GM12891 (cell line): Measurements from ENCODE around the gene TCF7L1.
"Not testable (repeated sequence)": the region's sequence is repeated elsewhere in the genome, so short reads cannot be mapped to it uniquely, and the experiment has no call there.

ENCODE experiments used
- DNase-seq: peaks from one replicate; pipeline ENCODE4 v3.0.0; 2011; ENCODE audit warnings: low spot score; ENCODE audit not compliant: insufficient read length
- FAIRE-seq: peaks from 2 replicates; lab custom pipeline; 2011; peaks lifted over from hg19 to GRCh38; lab: Jason Lieb, UNC
- PAX5 ChIP-seq: IDR thresholded peaks from 2 replicates; pipeline ENCODE4 v1.6.1; 2011; ENCODE audit warnings: low read length, moderate library complexity, mild to moderate bottlenecking; ENCODE audit not compliant: insufficient read depth, severe bottlenecking
- POLR2A ChIP-seq: IDR thresholded peaks from 2 replicates; pipeline ENCODE4 v1.6.1; 2011; ENCODE audit warnings: low read depth, low read length, control low read depth
- POLR2AphosphoS5 ChIP-seq: IDR thresholded peaks from 2 replicates; pipeline ENCODE4 v1.6.1; 2011; ENCODE audit warnings: low read depth, low read length, control low read depth
- POU2F2 ChIP-seq: IDR thresholded peaks from 2 replicates; pipeline ENCODE4 v1.6.1; 2011; ENCODE audit warnings: low read depth, mild to moderate bottlenecking, control low read depth, low read length, moderate library complexity
- SPI1 ChIP-seq: IDR thresholded peaks from 2 replicates; pipeline ENCODE4 v1.6.1; 2011; ENCODE audit warnings: low read depth, low read length, control low read depth
- TAF1 ChIP-seq: IDR thresholded peaks from 2 replicates; pipeline ENCODE4 v1.6.1; 2011; ENCODE audit warnings: low read depth, low read length, control low read depth

TCF7L1 gene

DNA sequence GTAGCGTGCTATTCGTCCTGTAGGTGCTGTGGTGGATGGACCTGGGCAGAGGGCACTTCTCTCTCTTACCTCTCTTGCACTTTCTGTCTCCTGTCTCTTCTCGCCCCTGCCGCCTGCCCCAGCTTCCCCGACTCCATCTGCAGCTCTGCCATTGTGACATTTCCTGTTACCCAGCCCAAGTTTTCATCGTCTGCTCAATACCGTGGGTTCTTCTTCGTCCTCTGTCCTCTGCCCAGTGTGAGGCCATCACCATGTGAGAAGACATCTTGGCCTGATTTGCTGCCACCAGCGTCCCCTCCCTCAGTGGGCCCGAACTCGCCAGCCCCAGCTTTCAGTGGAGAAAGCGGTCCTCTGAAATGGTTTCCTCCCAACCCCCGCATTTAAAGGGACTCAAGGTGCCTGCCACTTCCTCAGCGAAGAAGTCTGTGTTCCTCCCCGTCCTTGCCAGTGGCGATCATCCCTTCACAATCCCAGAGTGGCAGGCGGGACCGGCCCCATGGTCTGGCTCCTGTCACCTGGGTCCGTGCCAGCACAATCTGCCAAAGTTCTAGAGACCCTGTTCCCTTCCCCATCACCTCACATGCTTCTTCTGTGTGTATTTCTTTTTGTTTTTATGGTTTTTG is 176.6 kb downstream of the TCF7L1 start:
- DNase-seq (no peak), FAIRE-seq (no peak)

DNA sequence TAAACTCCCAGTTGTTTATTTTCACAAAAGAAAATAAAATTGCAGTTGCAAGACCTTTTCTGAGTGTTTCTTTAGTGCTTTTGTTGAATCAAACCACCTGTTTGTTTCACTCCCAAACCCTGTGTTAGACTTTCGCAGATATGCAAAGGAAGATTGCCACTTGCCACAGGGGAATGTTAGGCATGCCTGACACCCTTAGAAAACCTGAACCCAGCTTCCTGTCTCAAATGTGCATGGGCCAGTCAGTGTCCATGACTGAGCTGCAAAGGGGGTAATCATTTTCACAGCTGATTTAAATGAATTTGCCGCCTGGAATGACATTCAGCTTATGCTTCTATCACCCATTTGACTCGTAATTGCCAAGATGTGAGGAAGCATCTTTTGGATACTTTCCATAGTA is 177.1 kb downstream of the TCF7L1 start:
- DNase-seq (no peak), FAIRE-seq (no peak)
- TF ChIP-seq PAX5 (no peak), POLR2AphosphoS5 (no peak), POLR2A (no peak), TAF1 (no peak), SPI1 (no peak), POU2F2 (no peak)

More for the DNA sequence above, 176.6 kb downstream of the TCF7L1 start:
- no peak for TF ChIP-seq POLR2AphosphoS5
- TF ChIP-seq POLR2A = no peak
- TF ChIP-seq POU2F2 = no peak
- TF ChIP-seq TAF1 = no peak
- TF ChIP-seq PAX5 = no peak
- TF ChIP-seq SPI1 = no peak

- no peak for TF ChIP-seq TAF1
- no peak for TF ChIP-seq PAX5
- TF ChIP-seq SPI1 = no peak
- no peak for TF ChIP-seq POLR2A
- TF ChIP-seq POU2F2 = no peak
- TF ChIP-seq POLR2AphosphoS5 = no peak
- DNase-seq (no peak), FAIRE-seq (no peak)
These were observed 179.2 kb downstream of the TCF7L1 start for GRCh38 chr2:85312404-85312803.

DNA sequence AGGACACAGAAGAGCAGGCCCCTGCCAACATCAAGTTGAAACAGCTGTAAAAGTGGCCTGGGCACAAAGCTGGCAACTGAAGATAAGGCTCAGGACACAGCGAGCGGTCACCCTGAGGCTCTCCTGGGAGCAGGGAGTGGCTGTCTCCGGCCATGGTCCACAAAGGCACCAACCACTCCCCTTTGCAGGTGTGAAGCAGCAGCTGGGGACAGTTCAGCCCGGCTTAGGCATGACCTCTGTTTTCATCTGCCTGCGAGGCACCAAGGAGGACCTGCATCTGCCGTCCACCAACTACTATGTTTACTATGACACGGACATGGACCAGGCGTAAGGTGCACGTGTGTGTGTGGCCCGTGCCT is 181.7 kb downstream of the TCF7L1 start:
- DNase-seq (no peak), FAIRE-seq (no peak)
- TF ChIP-seq POLR2AphosphoS5 (peak; percentile 26; the same call in 1 of the 2 replicates), TAF1 (no peak), POLR2A (0 out of 2 replicates have a peak, but pooled peaks have one; percentile 17), PAX5 (no peak)

DNA sequence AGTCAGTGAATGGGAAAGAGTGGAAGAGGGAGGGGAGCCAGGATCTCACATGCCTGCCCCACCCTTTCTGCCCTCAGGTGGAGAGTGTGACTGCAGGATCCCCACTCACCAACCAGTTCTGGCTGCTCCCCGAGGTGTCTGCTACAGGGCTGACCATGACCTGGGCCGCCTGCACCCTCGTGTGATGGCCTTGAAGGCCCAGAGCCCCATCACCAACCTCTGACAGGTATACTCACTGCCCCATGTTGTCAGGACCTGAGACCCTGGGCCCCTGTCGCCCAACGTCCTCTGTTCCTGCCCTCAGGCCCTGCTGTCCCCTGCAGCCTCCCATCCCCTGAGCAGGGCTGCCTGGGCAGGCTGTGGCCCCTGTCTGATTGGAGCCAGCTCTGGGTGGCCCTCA is 182.7 kb downstream of the TCF7L1 start:
- not testable (repeated sequence) for FAIRE-seq, DNase-seq

DNA sequence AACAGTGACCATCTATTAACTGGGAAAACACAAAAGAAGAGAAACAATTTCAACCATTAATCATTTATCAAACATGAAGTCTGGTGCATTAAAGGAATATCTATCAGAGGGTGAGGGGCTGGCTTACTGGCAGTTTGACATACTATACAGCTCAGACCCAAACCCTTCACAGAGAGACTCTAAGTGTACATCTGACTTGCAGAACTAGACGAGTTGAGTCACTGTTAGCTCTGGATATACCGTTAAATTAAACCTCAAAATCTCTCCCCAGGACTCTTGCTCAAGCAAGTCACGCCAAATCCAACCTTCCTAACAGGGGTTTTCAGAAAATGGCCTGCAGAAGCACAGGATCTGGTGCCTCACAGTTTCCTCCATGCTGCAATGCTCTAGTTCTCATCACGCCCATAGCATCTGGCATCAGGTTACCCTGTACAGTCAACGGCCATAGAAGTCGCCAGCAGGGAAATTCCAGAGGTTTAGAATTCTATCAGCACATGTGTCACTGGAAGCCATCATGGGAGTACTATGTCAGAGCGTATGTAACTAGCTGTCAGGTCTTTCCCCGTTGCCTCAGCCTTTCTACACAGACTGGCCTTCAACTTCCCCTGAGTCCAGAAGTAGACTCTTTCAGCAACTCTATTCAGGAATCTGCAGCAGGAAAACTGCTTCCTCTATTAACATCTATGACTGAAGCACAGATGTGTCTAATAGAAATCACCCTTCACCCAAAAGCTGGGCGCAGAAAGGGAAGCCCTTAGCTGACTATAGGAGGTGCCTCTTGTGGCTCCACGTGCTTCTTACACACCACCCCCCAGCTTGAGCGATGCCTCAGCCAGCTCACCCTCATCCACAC is 185.3 kb downstream of the TCF7L1 start:
- no peak for FAIRE-seq
- TF ChIP-seq POLR2A (no peak), POU2F2 (no peak), POLR2AphosphoS5 (no peak; the same call in 1 of the 2 replicates), SPI1 (no peak), PAX5 (no peak), TAF1 (no peak)
- no peak for DNase-seq

- no peak for FAIRE-seq
These were observed 186.6 kb downstream of the TCF7L1 start for GRCh38 chr2:85319796-85320195.

DNA sequence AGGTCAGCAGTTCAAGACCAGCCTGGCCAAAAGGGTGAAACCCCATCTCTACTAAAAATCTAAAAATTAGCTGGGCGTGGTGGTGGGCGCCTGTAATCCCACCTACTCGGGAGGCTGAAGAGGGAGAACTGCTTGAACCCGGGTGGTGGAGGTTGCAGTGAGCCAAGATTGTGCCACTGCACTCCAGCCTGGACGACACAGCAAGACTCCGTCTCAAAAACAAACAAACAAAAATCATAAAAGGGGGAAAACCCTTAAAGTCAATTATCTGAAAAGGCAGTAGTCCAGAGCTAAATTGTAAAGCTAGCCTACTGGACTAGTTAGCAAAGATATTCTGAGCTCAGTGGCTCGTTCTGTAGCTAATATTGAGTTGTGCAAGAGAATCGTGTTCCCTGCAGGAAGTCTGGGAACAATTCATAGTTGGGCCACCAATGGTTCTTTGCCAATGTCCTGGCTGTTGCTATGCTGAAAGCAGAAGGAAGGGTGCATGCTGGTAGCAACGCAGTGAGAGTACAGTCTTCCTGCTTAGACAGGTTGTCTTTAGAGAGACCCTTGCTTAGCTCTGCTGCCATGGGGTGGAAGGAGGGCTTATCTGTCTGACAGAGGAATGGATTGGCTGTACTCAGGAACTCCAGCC is 190.3 kb downstream of the TCF7L1 start:
- TF ChIP-seq TAF1 (no peak), PAX5 (no peak), POU2F2 (no peak), POLR2AphosphoS5 (no peak), POLR2A (no peak), SPI1 (no peak)
- FAIRE-seq = no peak
- no peak for DNase-seq

More at GRCh38 chr2:85319796-85320195, 186.6 kb downstream of the TCF7L1 start:
- no peak for TF ChIP-seq TAF1
- DNase-seq = no peak

DNA sequence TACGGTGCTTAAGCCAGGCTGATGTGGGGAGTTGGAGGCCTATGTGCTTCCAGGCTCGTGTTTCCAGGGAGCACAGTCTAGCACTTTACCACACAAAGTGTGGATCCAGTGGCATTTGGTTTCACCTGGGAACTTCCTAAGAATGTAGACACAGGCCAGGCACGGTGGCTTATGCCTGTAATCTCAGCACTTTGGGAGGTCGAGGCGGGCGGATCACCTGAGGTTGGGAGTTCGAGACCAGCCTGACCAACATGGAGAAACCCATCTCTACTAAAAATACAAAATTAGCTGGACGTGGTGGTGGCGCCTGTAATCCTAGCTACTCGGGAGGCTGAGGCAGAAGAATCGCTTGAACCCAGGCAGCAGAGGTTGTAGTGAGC is 190.8 kb downstream of the TCF7L1 start:
- DNase-seq, FAIRE-seq: not testable (repeated sequence)

DNA sequence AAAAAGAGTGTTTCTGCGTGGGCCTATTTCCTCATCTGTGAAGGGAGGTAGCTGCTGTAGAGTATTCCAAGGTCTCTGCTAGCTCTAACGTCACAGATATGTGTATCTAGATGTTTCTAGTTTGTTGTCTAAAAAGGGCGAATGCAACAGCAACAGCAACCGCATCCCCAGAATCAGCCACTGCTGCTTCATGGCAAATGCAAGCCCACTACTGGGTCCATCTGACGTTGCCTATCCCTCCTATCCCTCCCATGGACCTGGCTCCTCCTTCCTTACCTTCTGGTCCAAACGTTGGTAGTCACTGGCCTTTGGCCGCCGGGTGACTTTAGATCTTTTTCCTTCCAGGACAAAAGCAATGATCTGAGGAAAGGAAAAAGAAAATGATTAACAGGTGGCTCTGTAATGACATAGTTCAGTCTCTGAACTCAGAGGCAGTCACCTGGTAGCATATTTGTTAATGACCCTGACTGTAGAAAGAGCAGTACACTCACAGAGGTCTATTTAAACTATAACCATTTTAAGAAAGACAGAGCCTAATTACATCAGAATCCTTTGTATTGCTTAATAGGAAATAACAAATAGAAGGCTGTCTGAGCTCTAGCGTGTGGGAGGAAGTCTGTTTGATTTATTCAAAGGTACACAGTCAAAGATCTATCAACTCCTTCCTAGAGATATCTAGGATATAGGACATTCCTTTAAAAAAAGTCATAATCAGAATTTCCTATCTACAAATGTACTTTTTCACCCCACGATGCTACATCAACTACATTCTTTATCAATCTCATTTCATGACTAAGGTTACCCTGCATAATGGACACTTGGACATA is 191.7 kb downstream of the TCF7L1 start:
- TF ChIP-seq TAF1 (no peak), POLR2A (no peak), SPI1 (no peak), PAX5 (no peak), POU2F2 (no peak), POLR2AphosphoS5 (no peak)
- FAIRE-seq = no peak

GRCh38 chr2:85325466-85325811 is 192.2 kb downstream of the TCF7L1 start:
- no peak for FAIRE-seq
- no peak for TF ChIP-seq POLR2AphosphoS5
- no peak for TF ChIP-seq TAF1
- no peak for TF ChIP-seq POU2F2
- no peak for TF ChIP-seq PAX5
- TF ChIP-seq SPI1 = no peak
- no peak for DNase-seq

More for the DNA sequence above, 191.7 kb downstream of the TCF7L1 start:
- no peak for DNase-seq
